HCT116 (cell line): ENCODE measurements around the gene TNFSF12. TPM values are rescaled to one million over a fixed set of nuclear protein-coding genes. Genes with fewer than 3 reads are reported as not detected.

Source experiments
- ATAC-seq: fragments of 200-7000 bp; cut with Tn5 transposase; 2 replicates; pipeline ENCODE4 v1.9.1; 2020; ENCODE audit warnings: mild to moderate bottlenecking, moderate library complexity
- BruUV-seq: library from RNA; stranded (reverse); fragments of 400-500 nt; replicated peaks from 2 replicates; lab custom pipeline; 2021; lab: Mats Ljungman, UMichigan
- CTCF ChIA-PET: fragments of 300-600 bp; sonication (Branson Sonifier 250); formaldehyde crosslinking; loops from one replicate; lab custom pipeline; 2021; ENCODE audit warnings: antibody characterized with exemption; lab: Charles Lee
- POLR2A ChIA-PET: fragments of 300-600, 350-600 bp; sonication (Branson Sonifier 250); formaldehyde crosslinking; loops from one replicate; lab custom pipeline; 2021; ENCODE audit warnings: antibody characterized with exemption; lab: Charles Lee
- RAD21 ChIA-PET, 2 experiments: fragments of 300-600 bp; sonication (Branson Sonifier 250); formaldehyde crosslinking; loops; one replicate each; lab custom pipeline; 2023; ENCODE audit warnings: low total read pairs in 2 of 2; ENCODE audit not compliant: uncharacterized antibody in 2 of 2, unreplicated experiment in 2 of 2, low non-redundant PET in 1 of 2; lab: Charles Lee
- DNase-seq: peaks from one replicate; pipeline ENCODE4 v3.0.0-alpha.2; 2010; ENCODE audit warnings: low read depth, low spot score
- H2AFZ ChIP-seq: fragments of 200-600 bp; shearing (Covaris generic), sonication (generic); 2 replicates; pipeline ENCODE4 v1.6.1; 2017; ENCODE audit warnings: low read depth, mixed run types, mixed read lengths, antibody characterized with exemption, low read length; ENCODE audit not compliant: poor library complexity, severe bottlenecking
- H3K27ac ChIP-seq: 2 replicates; pipeline ENCODE4 v1.5.1; 2012; ENCODE audit warnings: low read depth, low read length
- H3K27me3 ChIP-seq: fragments of 200-600 bp; sonication (generic); 2 replicates; pipeline ENCODE4 v1.6.1; 2016; ENCODE audit warnings: mixed run types, low read length, mixed read lengths; ENCODE audit not compliant: insufficient read depth
- H3K36me3 ChIP-seq, 2 experiments: fragments of 200-500 bp in 1 of 2; fragments of 200-600 bp in 1 of 2; sonication (Bioruptor generic) in 1 of 2; sonication (generic) in 1 of 2; 2 replicates each; pipeline versions ENCODE4 v1.5.1 to v1.6.1; 2014 to 2016; ENCODE audit warnings: low read length in 2 of 2, inconsistent platforms in 1 of 2, mixed read lengths in 1 of 2, mixed run types in 1 of 2; ENCODE audit not compliant: insufficient read depth in 2 of 2, control insufficient read depth in 1 of 2
- H3K4me1 ChIP-seq, 2 experiments: fragments of 200-600 bp in 1 of 2; sonication (generic) in 1 of 2; 2 replicates each; pipeline versions ENCODE4 v1.5.1 to v1.6.1; 2012 to 2017; ENCODE audit warnings: low read length in 2 of 2, inconsistent platforms in 1 of 2, mild to moderate bottlenecking in 1 of 2, mixed read lengths in 1 of 2, mixed run types in 1 of 2, moderate library complexity in 1 of 2; ENCODE audit not compliant: insufficient read depth in 2 of 2, control insufficient read depth in 1 of 2
- H3K4me2 ChIP-seq: fragments of 200-600 bp; sonication (generic); 2 replicates; pipeline ENCODE4 v1.6.1; 2017; ENCODE audit warnings: mixed run types, low read length, mixed read lengths
- H3K4me3 ChIP-seq, 2 experiments: fragments of 200-600 bp in 1 of 2; sonication (generic) in 1 of 2; replicated peaks in 1 of 2; 2 replicates each; pipeline ENCODE4 v1.5.1; 2011 to 2016; ENCODE audit warnings: low read length in 2 of 2, control low read depth in 1 of 2, low read depth in 1 of 2, mild to moderate bottlenecking in 1 of 2, mixed read lengths in 1 of 2, mixed run types in 1 of 2
- H3K79me2 ChIP-seq: fragments of 200-600 bp; sonication (generic); 2 replicates; pipeline ENCODE4 v1.6.1; 2017; ENCODE audit warnings: mild to moderate bottlenecking, mixed run types, low read length, moderate library complexity, mixed read lengths; ENCODE audit not compliant: insufficient read depth
- H3K9ac ChIP-seq: fragments of 200-600 bp; sonication (generic); 2 replicates; pipeline ENCODE4 v1.6.1; 2016; ENCODE audit warnings: low read length, mixed read lengths
- H3K9me2 ChIP-seq: fragments of 200-600 bp; sonication (generic), shearing (Covaris generic); 2 replicates; pipeline ENCODE4 v1.6.1; 2017; ENCODE audit warnings: mixed run types, mild to moderate bottlenecking, moderate library complexity; ENCODE audit not compliant: insufficient read depth
- H3K9me3 ChIP-seq, 2 experiments: fragments of 200-500 bp in 1 of 2; fragments of 200-600 bp in 1 of 2; sonication (Bioruptor generic) in 1 of 2; sonication (generic) in 1 of 2; 2 replicates each; pipeline ENCODE4 v1.6.1; 2014 to 2017; ENCODE audit warnings: low read length in 2 of 2, mixed read lengths in 2 of 2, inconsistent platforms in 1 of 2, low read depth in 1 of 2, mild to moderate bottlenecking in 1 of 2, mixed run types in 1 of 2, moderate library complexity in 1 of 2; ENCODE audit not compliant: control insufficient read depth in 1 of 2, insufficient read depth in 1 of 2
- H4K20me1 ChIP-seq: fragments of 200-600 bp; sonication (generic), shearing (Covaris generic); 2 replicates; pipeline ENCODE4 v1.6.1; 2017; ENCODE audit warnings: mixed run types, mild to moderate bottlenecking, moderate library complexity; ENCODE audit not compliant: insufficient read depth
- CBX3 ChIP-seq: IDR thresholded peaks from 2 replicates; pipeline ENCODE4 v1.6.1; 2012; ENCODE audit warnings: low read depth
- EGR1 ChIP-seq: IDR thresholded peaks from 2 replicates; pipeline ENCODE4 v1.6.1; 2012; ENCODE audit warnings: low read depth
- JUND ChIP-seq: IDR thresholded peaks from 2 replicates; pipeline ENCODE4 v1.6.1; 2012
- RAD21 ChIP-seq: IDR thresholded peaks from 2 replicates; pipeline ENCODE4 v1.6.1; 2012; ENCODE audit warnings: low read depth, mild to moderate bottlenecking
- REST ChIP-seq: IDR thresholded peaks from 2 replicates; pipeline ENCODE4 v1.6.1; 2012; ENCODE audit warnings: low read depth
- SIN3A ChIP-seq: IDR thresholded peaks from 2 replicates; pipeline ENCODE4 v1.6.1; 2012; ENCODE audit warnings: low read depth
- SP1 ChIP-seq: IDR thresholded peaks from 2 replicates; pipeline ENCODE4 v1.6.1; 2012; ENCODE audit warnings: low read depth
- SRF ChIP-seq: IDR thresholded peaks from 2 replicates; pipeline ENCODE4 v1.6.1; 2012; ENCODE audit warnings: low read depth
- TCF7L2 ChIP-seq: IDR thresholded peaks from 2 replicates; pipeline ENCODE4 v1.7.0; 2011; ENCODE audit warnings: borderline replicate concordance, inconsistent platforms; ENCODE audit not compliant: insufficient read depth, insufficient read length; ENCODE audit errors: extremely low read depth
- ZBTB33 ChIP-seq: IDR thresholded peaks from 2 replicates; pipeline ENCODE4 v1.6.1; 2011; ENCODE audit warnings: mild to moderate bottlenecking, low read length, moderate library complexity; ENCODE audit not compliant: insufficient replicate concordance; ENCODE audit errors: extremely low read depth
- ZFX ChIP-seq: fragments of 450-650 bp; IDR thresholded peaks from 2 replicates; pipeline ENCODE4 v1.6.1; 2017
- intact Hi-C: fragments of 100-400 bp; cut with micrococcal nuclease; formaldehyde crosslinking; loops from 2 replicates; pipeline ENCODE4 v1.10.0; 2022
- total RNA-seq: library from RNA; stranded (reverse); gene quantifications from one replicate; pipeline ENCODE4 v1.2.1, GENCODE V29; 2021; ENCODE audit not compliant: unreplicated experiment

TNFSF12 gene
- total RNA-seq, 1 experiment from 2014 or later, result 12.3 TPM

GRCh38 chr17:7569571-7569970, 20.7 kb downstream of the TNFSF12 start:
- Histone ChIP-seq H3K4me3 (no peak overlapping the region), H3K4me2 (no peak overlapping the region), H3K27ac (no peak overlapping the region), H3K36me3 (peaks cover 30 to 66% of the 10 kb centered on the region in 2 experiments), H3K79me2 (peaks cover 67% of the 10 kb centered on the region), H3K9me3 (no peaks in the 10 kb centered on the region), H3K9me2 (no peaks in the 10 kb centered on the region), H2AFZ (no peak overlapping the region), H3K9ac (no peak overlapping the region), H3K4me1 (peaks cover 5 to 28% of the 10 kb centered on the region in 2 experiments; a peak in 3 of 4 replicates), H3K27me3 (no peaks in the 10 kb centered on the region), H4K20me1 (peaks cover 9% of the 10 kb centered on the region; the same call in 1 of the 2 replicates)
- TF ChIP-seq ZBTB33 (no peak), TCF7L2 (no peak), RAD21 (no peak), SP1 (no peak), EGR1 (no peak), CBX3 (no peak), ZFX (no peak), JUND (no peak), REST (no peak), SIN3A (no peak), SRF (no peak)
- intact Hi-C loops, result loop anchor here (10.0 kb wide), 1 partner anchor 85 kb away; the partner anchor contains the start of genes POLR2A and SLC35G6
- no peak for DNase-seq
- ATAC-seq, result no peak
- POLR2A ChIA-PET, result no interaction called here
- BruUV-seq, result no TSS peak
- CTCF ChIA-PET, result no interaction called here
- RAD21 ChIA-PET, result no interaction called here
